HG03342 (cell line): ENCODE measurements around the gene PADI1.

Experiments
- ATAC-seq: cut with Tn5 transposase; IDR thresholded peaks from one replicate; pipeline ENCODE4 v1.9.1; 2021; ENCODE audit warnings: mild to moderate bottlenecking, moderate library complexity; ENCODE audit not compliant: unreplicated experiment

PADI1 gene

DNA sequence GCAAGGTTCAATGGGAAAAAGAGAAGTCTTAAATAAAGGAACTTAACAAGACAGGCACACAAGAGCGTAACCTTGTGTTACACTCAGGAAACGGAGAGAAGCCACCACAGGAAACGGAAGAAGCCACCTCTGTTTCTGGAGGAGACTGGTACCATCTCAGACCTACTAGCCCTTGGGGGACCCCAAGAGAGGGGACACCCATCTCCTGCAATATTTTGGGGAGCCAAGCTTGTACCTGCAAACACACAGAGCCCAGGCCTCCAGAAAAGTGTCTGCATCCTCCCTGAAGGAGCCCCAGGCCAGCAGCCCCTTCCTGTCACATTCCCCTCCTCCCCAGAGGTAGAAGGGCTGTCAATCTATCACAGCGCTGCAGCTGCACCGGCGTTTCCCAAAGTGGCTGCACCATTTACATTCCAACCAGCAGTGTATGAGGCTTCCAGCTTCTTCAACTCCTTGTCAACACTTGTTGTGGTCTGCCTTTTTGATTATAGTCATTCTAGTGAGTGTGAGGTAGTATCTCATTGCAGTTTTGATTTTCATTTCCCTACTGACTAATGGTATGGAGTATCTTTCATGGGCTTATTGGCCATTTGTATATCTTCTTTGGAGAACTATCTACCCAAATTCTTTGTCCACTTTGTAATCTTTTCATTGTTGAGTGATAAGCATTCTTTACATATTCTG, 23.0 kb upstream of the PADI1 start:
- no peak for ATAC-seq

GRCh38 chr1:17183388-17184160, 21.4 kb upstream of the PADI1 start:
- no peak for ATAC-seq

DNA sequence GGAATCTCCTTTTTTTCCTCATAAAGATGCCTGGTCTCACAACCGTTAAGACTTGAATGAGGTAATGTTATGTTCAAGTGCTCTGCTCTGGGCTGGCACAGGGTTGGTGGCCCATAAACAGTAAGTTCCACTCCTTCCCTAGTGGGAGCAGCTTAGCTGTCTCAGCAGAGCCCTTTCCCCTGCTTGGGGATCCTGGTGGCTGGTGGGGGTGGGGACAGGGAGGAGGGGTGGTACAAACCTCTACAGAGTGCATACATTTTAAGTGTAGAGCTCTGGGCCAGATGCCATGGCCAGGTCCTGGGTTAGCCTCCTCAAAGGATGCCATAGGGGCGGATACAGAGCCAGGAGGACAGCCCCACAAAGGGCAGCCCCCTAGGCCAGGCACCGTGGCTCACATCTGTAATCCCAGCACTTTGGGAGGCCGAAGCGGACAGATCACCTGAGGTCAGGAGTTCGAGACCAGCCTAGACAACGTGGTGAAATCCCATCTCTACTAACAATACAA, 20.7 kb upstream of the PADI1 start:
- no peak for ATAC-seq

DNA sequence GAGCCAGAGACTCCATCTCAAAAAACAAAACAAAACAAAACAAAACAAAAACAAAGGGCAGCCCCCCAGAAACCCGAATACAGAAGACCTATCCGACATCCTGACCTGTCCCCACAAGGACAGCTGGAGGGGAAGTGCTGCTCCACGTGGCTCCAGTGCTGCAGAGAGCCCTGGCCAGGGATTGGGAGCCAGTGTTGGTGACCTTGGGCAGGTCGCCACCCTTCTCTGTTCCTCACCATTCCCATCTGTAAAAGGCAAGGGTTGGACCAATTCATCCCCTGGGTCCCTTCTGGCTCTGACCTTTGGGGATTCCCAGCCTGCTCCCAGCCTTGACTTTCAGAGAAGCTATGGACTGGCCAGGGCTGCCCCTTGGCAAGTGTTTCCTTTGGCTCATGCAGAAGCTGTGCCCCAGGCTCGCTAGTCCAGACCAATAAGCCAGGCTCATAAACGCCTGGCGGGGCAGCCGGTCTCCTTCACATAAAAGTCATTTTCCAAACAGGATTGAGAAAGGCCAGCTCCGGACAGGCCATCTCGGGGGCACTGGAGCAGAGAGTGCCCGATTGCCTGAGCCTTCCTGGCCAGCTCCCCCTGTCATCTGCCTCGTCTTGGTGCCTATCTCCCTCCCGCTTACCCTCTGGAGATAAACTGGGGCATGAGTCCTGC, 20.0 kb upstream of the PADI1 start:
- ATAC-seq = no peak

- ATAC-seq = no peak
These were observed 19.5 kb upstream of the PADI1 start for GRCh38 chr1:17185485-17185860.

DNA sequence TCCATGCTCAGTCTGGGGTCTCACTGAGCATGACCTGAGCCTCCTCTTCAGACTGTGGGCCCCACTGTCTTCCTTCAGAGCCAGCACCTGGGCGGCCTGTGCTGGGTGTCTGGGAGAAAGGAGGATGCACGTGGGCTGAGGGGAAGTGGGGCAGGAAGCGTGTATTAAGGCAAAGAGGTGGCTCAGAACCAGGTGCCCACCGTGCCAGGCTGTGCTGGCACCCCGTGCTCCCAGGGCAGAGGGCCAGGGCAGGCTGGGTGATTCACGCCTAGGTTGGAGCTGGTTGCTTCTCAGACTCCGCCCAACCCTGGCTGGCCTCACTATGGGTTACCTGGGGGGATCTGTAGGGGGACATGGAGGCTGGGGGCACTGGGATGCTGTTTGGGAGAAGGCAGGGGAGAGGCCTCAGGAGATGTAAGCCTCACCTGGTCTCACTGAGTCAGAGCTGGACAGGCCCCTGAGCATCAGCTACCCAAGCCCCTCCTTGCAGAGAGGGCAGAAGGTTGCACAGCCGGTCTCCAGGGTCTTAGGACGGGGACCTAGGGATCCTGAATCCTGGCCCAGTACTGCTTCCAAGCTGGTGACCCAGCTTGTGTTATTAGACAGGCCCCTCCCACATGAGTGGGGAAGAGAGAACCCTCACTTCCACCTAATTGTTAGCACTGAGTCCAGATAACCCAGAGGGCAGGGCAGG, 18.6 kb upstream of the PADI1 start:
- ATAC-seq = no peak

- ATAC-seq = no peak
These were observed 17.9 kb upstream of the PADI1 start for GRCh38 chr1:17187051-17187450.

DNA sequence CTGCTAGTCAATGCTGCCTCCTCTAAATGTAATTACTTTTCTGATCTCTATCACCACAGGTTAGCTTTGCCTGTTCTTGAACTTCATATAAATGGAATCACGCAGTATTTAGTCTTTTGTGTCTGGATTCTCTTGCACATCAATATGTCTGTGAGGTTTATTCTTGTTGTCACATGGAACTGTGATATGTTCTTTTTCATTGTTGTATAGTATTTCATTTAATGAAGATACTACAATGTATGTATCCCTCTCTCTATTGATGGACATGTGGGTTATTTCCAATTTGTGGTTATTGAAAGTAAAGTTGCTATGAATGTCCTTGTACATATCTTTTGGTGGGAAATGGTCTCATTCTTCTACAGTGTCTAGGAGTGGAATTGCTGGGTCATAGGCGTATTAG, 16.7 kb upstream of the PADI1 start:
- no peak for ATAC-seq

GRCh38 chr1:17188889-17189631, 15.9 kb upstream of the PADI1 start:
- ATAC-seq = no peak

GRCh38 chr1:17189632-17189990, 15.3 kb upstream of the PADI1 start:
- ATAC-seq = no peak

GRCh38 chr1:17190010-17190995, 14.6 kb upstream of the PADI1 start:
- no peak for ATAC-seq

DNA sequence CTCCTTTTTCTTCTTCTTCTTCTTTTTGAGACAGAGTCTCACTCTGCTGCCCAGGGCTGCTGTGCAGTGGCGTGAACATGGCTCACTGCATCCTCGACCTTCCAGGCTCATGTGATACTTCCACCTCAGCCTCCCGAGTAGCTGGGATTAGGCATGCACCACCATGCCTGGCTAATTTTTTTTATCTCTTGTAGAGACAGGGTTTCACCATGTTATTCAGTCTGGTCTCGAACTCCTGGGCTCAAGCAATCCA, 13.0 kb upstream of the PADI1 start:
- ATAC-seq = no peak

DNA sequence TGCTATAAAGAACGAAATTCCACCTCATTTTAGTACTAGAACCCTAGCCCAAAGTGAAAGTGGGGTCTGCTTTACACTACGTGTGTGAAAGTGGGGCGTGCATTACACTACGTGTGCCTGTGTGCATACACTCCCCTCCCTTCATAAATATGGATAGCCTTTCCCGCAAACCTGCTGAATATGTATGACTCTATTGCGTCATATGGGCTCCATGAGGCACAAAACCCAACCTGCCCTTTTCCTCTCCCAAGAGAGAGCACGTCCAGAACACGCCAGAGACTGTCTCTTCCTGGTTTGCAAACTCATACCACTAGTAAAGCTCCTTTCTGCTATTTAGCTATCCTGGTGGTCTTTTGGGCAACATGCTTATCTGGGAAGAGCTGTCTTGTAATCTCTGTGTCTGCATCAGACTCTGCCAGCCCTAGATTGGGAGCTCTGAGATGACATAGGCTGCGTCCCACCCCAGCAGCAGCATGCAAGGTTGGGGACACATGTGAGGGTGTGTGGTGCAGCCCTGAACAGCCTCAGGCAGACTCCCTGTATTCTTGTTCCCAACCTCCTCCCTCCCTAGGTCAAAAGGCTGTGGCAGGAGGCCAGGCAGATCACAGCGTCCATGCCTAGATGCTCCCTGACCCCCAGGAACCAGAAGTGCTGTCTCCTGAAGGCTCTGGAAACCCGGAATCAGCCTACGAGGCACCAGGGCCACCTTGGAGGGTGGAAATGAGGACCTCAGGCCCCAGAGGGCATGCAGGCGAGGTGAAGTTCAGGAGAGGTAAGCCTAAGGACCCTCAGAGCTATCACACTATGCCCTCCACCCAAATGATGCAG, 12.3 kb upstream of the PADI1 start:
- ATAC-seq = no peak

GRCh38 chr1:17193222-17194132, 11.5 kb upstream of the PADI1 start:
- no peak for ATAC-seq

GRCh38 chr1:17194133-17194475, 10.8 kb upstream of the PADI1 start:
- no peak for ATAC-seq

- ATAC-seq = no peak
These were observed 10.1 kb upstream of the PADI1 start for GRCh38 chr1:17194615-17195528.

DNA sequence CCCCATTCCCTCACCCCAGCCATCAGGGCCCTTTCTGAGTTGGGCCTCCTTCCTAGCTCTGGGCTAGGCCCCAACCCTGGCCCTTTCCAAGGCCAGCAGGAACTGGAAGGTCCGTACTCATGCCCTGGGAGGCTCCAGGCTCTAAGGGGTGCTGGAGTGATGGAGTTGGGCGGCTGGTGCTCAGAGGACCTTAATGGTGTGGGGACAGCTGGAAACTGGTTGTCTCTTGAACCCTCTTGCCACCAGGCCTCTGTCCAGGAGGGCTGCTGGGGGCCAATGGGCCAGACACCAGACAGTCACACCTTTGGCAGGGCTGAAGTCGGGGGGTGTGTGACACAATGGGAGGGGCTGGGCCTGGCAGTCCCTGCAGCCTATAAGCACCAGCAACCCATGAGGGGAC, 9.2 kb upstream of the PADI1 start:
- ATAC-seq = no peak
